ENCODE data around the gene MNT. TPM values are rescaled to one million over a fixed set of nuclear protein-coding genes. Genes with fewer than 3 reads are reported as not detected.
"Not testable (repeated sequence)": the region's sequence is repeated elsewhere in the genome, so short reads cannot be mapped to it uniquely, and the experiment has no call there.

Gene MNT, protein sequence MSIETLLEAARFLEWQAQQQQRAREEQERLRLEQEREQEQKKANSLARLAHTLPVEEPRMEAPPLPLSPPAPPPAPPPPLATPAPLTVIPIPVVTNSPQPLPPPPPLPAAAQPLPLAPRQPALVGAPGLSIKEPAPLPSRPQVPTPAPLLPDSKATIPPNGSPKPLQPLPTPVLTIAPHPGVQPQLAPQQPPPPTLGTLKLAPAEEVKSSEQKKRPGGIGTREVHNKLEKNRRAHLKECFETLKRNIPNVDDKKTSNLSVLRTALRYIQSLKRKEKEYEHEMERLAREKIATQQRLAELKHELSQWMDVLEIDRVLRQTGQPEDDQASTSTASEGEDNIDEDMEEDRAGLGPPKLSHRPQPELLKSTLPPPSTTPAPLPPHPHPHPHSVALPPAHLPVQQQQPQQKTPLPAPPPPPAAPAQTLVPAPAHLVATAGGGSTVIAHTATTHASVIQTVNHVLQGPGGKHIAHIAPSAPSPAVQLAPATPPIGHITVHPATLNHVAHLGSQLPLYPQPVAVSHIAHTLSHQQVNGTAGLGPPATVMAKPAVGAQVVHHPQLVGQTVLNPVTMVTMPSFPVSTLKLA
- 10 to 100 TPM in 1 of 4 donors, 1 to 10 TPM in 3; 1.8 to 32.6 (median 7.8) TPM for total RNA-seq

DNA sequence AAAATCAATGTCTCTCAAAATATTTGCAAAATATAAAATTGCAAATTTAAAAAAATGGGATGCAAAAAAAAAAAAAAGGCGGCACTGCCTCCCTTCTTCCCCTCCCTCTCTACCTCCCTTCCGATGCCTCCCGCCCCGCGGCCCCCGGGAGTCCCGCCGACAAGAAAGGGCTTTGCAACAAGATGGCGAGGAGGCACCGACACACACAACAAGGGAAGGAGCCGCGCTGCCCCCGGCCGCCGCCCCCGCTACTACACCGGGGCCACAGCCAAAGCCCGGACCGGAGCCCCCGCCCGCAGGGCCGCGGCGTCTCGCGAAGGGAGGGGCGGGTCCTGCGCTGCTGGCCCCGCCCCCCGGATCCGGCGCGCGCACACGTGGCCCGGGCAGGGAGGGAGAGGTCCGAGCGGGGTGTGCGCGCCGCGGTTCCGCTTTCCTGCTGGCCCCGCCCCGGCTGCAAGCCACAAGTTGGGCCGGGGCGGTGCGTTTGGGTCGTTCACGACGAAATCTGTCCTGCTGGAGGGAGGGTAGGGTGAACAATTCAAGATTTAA lies at the start of gene MNT:
TSS of gene MNT (minus strand) at position 184 of the 549 bp plus-strand sequence. CDS start 348 bp downstream, outside the sequence.
- Histone ChIP-seq H3K4me1 (peaks cover 3 to 32% of the 10 kb centered on the region in 2 donors), H3K36me3 (no peaks in the 10 kb centered on the region), H3K27ac (peak within 1 kb of the TSS; percentile 99 to 100), H3K4me3 (peak within 1 kb of the TSS; percentile 85 to 90), H3K27me3 (no peaks in the 10 kb centered on the region), H3K9me3 (no peaks in the 10 kb centered on the region)
- DNase-seq, result peak; percentile 94
- TF ChIP-seq, protein P1, sequence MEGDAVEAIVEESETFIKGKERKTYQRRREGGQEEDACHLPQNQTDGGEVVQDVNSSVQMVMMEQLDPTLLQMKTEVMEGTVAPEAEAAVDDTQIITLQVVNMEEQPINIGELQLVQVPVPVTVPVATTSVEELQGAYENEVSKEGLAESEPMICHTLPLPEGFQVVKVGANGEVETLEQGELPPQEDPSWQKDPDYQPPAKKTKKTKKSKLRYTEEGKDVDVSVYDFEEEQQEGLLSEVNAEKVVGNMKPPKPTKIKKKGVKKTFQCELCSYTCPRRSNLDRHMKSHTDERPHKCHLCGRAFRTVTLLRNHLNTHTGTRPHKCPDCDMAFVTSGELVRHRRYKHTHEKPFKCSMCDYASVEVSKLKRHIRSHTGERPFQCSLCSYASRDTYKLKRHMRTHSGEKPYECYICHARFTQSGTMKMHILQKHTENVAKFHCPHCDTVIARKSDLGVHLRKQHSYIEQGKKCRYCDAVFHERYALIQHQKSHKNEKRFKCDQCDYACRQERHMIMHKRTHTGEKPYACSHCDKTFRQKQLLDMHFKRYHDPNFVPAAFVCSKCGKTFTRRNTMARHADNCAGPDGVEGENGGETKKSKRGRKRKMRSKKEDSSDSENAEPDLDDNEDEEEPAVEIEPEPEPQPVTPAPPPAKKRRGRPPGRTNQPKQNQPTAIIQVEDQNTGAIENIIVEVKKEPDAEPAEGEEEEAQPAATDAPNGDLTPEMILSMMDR (IDR thresholded peaks at IDR 0.05), result peak in 2 of 4 experiments; percentile 21 to 56
- peak; percentile 67 to 75 for TF ChIP-seq POLR2A (IDR thresholded peaks at IDR 0.05)
- intact Hi-C loops (cut with DNase I; ENCODE audit: low total_unique reads), result no loop called here

DNA sequence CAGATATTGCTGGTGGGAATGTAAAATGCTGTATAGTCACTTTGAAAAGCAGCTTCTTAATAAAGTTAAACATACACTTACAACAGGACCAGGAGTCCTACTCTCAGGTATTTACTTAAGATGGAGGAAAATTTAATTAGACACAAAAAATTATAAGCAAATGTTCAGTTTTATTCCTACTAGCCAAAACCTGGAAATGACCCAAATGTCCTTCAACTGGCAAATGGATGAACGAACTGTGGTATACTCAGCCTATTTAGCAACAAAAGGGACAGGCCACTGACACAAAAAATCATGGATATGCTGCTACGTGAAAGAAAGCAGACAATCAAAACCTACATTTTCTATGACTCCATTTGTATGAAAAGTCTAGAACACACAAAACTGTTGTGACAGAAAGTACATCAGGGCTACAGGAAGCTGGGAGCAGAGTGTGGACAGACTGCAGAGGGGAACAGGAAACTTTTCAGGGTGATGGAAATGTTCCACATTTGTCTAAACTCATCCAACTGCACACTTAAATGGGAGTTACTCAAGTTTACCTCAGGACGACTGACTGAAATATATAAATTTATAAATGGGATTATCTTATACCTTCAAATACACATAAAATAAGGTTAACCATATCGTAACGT lies 49.3 kb upstream of the MNT start:
- Histone ChIP-seq H3K27ac (no peak overlapping the region), H3K9me3 (no peaks in the 10 kb centered on the region), H3K4me3 (no peak overlapping the region), H3K36me3 (no peaks in the 10 kb centered on the region), H3K27me3 (no peaks in the 10 kb centered on the region), H3K4me1 (no peaks in the 10 kb centered on the region)
- TF ChIP-seq POLR2A (IDR thresholded peaks at IDR 0.05), result no peak
- TF ChIP-seq, protein P1 (IDR thresholded peaks at IDR 0.05), result no peak
- intact Hi-C loops (cut with DNase I; ENCODE audit: low total_unique reads), result no loop called here
- no peak for DNase-seq

DNA sequence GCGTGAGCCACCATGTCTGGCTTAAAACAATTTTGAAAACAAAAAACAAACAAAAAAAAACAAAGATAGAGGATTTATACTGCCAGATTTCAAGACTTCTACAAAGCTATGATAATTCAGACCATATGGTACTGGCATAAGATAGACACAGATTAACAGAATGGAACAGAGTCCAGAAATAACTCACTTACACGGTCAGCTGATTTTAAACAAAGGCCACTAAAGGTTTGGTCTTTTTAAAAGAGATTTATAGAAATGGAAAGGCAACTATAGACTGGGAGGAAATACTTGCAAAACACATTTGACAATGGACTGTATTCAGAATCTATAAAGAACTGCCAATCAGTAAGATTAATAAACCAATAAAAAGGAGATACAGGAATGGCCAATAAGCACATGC lies 48.6 kb upstream of the MNT start:
- intact Hi-C loops (cut with DNase I; ENCODE audit: low total_unique reads), result no loop called here
- H3K27ac ChIP-seq, result no peak overlapping the region
- no peaks in the 10 kb centered on the region for H3K36me3 ChIP-seq
- H3K9me3 ChIP-seq, result no peaks in the 10 kb centered on the region
- TF ChIP-seq, protein P1 (IDR thresholded peaks at IDR 0.05), result no peak
- TF ChIP-seq POLR2A (IDR thresholded peaks at IDR 0.05), result no peak
- H3K4me1 ChIP-seq, result no peaks in the 10 kb centered on the region
- H3K27me3 ChIP-seq, result no peaks in the 10 kb centered on the region
- no peak overlapping the region for H3K4me3 ChIP-seq
- no peak for DNase-seq

DNA sequence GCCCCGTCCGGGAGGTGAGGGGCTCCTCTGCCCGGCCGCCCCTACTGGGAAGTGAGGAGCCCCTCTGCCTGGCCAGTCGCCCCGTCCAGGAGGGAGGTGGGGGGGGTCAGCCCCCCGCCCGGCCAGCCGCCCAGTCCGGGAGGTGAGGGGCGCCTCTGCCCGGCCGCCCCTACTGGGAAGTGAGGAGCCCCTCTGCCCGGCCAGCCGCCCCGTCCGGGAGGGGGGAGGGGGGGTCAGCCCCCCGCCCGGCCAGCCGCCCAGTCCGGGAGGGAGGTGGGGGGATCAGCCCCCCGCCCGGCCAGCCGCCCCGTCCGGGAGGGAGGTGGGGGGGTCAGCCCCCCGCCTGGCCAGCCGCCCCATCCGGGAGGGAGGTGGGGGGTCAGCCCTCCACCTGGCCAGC lies 46.6 kb upstream of the MNT start:
- H3K4me3 ChIP-seq; H3K27me3 ChIP-seq; intact Hi-C loops (cut with DNase I; ENCODE audit: low total_unique reads); DNase-seq; H3K36me3 ChIP-seq; H3K4me1 ChIP-seq; H3K27ac ChIP-seq; H3K9me3 ChIP-seq: not testable (repeated sequence)

DNA sequence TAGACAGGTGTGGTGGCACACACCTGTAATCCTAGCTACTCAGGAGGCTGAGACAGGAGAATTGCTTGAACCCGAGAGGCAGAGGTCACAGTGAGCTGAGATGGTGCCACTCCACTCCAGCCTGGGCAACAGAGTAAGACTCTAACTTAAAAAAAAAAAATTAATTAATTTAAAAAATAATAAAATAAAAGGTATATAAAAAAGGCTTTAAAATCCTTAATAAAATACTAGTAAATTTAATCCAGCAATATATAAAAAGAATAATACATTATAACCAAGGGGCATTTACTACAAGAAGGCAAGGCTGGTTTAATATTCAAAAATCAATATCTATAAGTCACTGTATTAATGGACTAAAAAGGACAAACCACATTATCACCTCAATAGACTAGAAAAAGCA lies 44.8 kb upstream of the MNT start:
- no peaks in the 10 kb centered on the region for H3K9me3 ChIP-seq
- H3K4me3 ChIP-seq, result no peak overlapping the region
- H3K36me3 ChIP-seq, result no peaks in the 10 kb centered on the region
- no peaks in the 10 kb centered on the region for H3K27me3 ChIP-seq
- no peaks in the 10 kb centered on the region for H3K4me1 ChIP-seq
- H3K27ac ChIP-seq, result no peak overlapping the region
- no peak for TF ChIP-seq POLR2A (IDR thresholded peaks at IDR 0.05)
- TF ChIP-seq, protein P1 (IDR thresholded peaks at IDR 0.05), result no peak
- intact Hi-C loops (cut with DNase I; ENCODE audit: low total_unique reads), result no loop called here
- DNase-seq, result no peak
